GM13976 (cell line): ENCODE data around the gene ERG28.

Source experiments
- DNase-seq: peaks from one replicate; pipeline ENCODE4 v3.0.0; 2012; ENCODE audit warnings: low spot score
- in situ Hi-C: fragments of 300-500 bp; cut with MboI; formaldehyde crosslinking; loops from one replicate; pipeline ENCODE4 v1.12.0; 2022; ENCODE audit warnings: low sequenced_read_pairs, mixed read lengths, inconsistent platforms; ENCODE audit not compliant: unreplicated experiment
- TF ChIP-seq, protein P1 (sequence below): IDR thresholded peaks from 2 replicates; pipeline ENCODE4 v1.5.1; 2012; ENCODE audit warnings: borderline replicate concordance, mild to moderate bottlenecking; ENCODE audit not compliant: insufficient read depth; ENCODE audit errors: extremely low read depth, missing control alignments, control extremely low read depth

Gene ERG28

DNA sequence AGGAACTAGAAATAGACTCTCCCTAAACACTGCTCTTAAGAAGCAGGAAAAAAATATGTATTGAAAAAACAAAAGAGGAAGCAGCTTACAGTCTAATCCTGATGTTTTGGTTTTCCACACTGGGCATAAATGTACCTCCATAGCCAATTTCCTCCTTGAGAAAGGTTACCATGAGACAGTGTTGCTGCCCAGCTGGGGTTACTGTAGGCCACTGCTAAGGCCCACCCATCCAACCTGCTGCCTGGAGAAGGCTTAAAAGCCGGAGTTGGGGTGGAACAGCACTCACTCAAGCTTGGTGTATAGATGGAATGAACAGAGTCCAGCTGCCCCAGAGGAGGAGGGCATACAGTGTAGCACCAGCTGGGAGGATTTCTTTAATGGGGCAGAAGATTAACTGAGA is 41.1 kb downstream of the ERG28 start:
- DNase-seq: no peak
- in situ Hi-C loops: no loop called here
- TF ChIP-seq, protein P1, sequence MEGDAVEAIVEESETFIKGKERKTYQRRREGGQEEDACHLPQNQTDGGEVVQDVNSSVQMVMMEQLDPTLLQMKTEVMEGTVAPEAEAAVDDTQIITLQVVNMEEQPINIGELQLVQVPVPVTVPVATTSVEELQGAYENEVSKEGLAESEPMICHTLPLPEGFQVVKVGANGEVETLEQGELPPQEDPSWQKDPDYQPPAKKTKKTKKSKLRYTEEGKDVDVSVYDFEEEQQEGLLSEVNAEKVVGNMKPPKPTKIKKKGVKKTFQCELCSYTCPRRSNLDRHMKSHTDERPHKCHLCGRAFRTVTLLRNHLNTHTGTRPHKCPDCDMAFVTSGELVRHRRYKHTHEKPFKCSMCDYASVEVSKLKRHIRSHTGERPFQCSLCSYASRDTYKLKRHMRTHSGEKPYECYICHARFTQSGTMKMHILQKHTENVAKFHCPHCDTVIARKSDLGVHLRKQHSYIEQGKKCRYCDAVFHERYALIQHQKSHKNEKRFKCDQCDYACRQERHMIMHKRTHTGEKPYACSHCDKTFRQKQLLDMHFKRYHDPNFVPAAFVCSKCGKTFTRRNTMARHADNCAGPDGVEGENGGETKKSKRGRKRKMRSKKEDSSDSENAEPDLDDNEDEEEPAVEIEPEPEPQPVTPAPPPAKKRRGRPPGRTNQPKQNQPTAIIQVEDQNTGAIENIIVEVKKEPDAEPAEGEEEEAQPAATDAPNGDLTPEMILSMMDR: no peak

- in situ Hi-C loops: no loop called here
- DNase-seq: peak; percentile 26
- TF ChIP-seq, protein P1: no peak
Observed at GRCh38 chr14:75615200-75615599, 45.5 kb downstream of the ERG28 start.

DNA sequence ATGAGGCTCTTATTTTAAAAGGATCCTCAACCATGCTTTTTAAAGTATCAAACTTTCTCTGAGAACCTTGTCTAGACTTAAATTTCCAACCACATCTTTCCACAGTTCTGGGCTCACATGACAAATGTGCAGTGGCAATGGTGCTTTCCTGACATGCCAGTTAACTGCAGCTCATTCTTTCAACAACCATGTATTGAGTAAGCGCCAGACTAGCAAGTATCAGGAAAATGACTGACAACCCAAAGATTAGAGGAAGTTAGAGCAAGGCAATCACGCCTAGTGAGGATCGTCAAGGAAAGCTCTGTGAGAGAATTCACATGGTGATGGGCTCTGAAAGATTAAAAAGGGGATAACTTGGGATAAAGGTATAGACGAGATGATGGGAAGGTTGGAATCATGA is 46.5 kb downstream of the ERG28 start:
- DNase-seq: no peak
- TF ChIP-seq, protein P1: no peak
- in situ Hi-C loops: no loop called here

DNA sequence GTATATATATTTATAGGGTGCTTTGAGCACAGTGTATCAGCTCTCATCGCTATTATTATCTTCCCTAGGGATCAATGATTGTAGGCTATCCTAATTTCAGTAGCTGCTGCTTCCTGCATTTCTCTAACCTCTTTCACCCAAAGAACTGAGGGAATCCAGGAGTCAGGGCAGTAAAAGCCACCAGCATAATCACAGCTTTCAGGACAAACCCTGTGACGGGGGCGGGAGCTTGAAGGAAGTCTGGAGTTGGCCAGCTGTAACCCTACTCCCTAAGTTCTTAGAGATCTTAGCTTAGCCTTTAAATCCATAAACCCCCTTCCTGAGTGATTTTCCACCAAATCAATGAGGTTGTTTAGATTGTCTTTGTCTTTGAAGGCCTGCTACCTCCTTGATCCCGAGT is 48.5 kb downstream of the ERG28 start:
- in situ Hi-C loops: no loop called here
- no peak for DNase-seq
- TF ChIP-seq, protein P1: no peak

DNA sequence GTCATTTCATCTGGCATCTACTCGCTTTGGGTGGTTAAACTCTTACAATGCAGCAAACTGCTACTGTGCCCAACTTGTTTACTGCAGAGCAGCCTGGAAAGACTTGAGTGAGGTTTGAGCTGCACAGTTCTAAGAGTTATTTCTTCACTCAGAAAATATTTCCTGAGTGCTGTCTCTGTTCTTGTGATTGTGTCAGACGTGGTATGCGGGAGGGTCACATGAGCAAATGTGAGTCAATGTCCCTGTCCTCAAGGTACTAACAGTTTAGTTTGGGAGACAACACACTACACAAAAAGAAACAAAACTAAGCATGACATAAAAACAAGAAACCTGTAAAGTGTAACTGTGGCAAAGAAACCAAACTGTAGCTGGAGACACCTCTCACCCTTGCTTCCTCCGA is 49.8 kb downstream of the ERG28 start:
- in situ Hi-C loops: no loop called here
- TF ChIP-seq, protein P1: no peak
- DNase-seq: no peak

DNA sequence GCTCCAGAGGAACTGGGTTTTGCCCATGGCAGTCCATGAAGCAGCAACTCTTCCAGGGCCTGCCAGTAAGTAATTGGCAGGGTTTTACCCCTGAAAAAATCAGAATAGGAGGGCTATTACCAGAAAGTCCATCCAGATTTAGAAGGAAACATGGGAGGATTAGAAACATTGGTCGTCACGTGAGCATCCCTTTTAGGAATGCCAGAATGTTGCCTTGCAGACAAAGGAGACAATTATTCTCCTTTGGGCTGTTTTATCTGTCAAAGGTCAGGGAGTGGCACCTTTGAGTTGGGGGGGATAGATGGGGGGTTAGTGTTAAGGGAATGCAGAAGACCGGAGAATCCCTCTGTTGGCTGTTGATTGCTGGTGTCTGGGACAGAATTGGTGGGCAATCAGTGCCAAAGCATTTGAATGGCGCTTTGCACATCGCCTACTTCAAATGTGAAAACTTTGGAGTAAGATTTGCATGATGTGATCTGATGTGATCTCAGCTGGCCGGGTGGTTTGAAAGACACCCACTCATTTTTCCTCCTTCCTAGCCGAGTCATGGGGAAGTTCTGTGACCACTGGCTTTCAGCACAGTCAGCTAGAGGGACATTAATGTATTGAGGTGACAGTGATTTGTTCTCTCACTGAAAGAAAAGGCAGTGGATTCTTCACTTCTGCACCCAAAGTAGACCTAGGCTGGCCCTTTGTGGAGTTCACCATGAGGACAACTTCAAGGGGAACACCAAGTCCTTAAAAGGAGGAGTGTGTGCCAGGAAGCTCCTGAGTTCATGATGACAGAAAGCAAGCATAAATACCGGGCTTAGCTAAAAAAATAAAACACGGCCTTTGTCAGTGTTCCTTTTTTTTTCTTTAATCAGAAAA is 50.8 kb downstream of the ERG28 start:
- no peak for DNase-seq
- TF ChIP-seq, protein P1: no peak
- in situ Hi-C loops: no loop called here
